Activated CD4-positive, CD25-positive, alpha-beta regulatory T cell treated with anti-CD3 and anti-CD28 coated beads, Interleukin-2, amount 50 U/mL, for 72 hours (primary cell): ENCODE data around the gene FGF1.

Experiments used
- DNase-seq: peaks from one replicate; pipeline ENCODE4 v3.0.0; 2021

The FGF1 gene

DNA sequence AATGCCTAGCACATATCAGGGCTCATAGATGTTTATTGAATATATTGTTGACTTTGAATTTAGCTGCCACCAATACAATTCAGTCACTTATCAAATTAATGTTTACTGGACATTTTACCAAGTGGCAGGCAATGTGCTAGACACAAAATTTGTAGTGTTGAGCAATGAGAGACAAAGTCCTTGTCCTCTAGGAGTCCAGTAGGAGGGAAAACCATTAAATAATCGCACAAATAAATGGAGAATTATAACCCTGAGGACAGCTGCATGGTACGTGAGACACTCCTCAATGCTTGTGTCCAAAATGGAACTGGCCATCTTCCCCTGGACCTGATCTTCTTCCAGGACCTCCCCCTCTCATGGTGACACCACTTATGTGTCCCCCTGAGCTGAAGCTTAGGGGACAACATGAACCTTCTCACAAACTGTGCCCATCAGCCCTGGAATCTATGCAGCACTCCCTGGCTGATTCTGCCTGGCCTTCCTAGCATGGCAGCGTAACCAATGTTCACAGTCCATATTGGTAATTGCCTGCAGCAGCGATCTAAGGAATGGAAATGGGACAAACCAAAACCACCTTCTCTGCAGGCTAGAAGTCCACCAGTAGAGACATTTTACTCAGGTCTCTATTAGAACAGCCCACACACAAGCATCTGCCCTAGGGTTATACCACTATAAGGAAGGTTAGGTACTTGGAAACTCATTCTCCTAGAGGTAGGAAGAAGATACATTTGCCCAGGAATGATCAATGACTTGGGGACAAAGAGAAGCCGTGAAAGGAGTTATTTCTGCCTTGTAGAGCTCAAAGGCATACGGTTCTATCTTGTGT, 75.5 kb downstream of the FGF1 start:
- no peak for DNase-seq

DNA sequence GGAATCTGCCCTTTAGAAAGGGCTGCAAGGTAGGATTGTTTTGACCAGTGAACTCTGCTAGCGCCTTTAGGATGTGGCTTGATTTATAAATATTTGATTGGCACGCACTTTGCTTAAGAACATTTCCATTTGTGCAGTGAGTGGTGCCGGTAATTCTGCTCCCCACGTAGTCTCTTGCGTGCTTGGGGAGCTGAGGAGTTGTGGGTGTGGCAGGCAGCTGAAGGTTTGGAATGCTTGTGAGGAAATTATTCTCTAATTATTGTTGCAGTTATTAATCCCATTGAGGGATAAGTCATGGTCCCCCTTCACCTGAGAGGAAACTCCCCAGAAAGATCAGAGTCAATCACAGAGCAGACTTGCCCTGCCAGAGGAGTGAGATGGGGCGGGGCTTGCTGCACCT, 76.7 kb downstream of the FGF1 start:
- no peak for DNase-seq

DNA sequence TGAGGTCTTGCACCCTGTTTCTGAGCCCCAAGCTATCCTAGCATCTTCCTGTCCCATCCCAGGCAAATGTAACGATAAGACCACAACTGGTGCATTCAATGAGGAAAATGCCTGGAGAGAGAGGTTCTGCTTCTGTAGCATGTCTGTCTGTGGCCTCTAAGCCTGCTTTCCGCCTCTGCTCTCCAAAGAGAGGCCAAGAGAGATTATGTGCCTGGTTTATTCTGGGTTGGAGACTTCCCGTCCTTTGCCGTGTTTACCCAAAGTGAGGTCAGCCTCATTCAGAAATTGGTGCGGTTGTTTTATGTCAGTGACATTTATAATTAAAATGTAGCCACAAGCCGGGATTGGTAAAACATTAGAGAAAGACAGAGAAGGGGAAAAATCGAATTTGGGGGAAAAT, 77.8 kb downstream of the FGF1 start:
- no peak for DNase-seq

DNA sequence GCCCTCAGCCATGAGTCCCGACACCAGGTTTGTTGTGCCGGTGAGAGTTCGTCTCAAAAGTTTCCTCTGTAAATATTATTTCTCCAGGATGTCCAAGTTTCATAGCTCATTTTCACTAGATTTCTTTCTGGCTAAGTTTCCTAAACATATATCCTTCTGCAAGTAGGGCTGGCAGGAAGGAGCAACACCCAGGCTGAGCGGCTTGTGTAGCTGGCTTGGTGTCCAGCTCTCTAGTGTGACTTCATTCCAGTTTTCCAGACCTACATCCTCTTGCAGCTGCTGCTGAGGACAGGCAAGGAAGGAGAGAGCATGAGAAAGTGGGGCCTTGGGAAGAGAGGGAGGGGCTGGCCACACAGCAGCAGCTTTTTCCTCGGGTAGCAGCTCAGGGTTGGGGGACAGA, 80.3 kb downstream of the FGF1 start:
- DNase-seq: no peak

DNA sequence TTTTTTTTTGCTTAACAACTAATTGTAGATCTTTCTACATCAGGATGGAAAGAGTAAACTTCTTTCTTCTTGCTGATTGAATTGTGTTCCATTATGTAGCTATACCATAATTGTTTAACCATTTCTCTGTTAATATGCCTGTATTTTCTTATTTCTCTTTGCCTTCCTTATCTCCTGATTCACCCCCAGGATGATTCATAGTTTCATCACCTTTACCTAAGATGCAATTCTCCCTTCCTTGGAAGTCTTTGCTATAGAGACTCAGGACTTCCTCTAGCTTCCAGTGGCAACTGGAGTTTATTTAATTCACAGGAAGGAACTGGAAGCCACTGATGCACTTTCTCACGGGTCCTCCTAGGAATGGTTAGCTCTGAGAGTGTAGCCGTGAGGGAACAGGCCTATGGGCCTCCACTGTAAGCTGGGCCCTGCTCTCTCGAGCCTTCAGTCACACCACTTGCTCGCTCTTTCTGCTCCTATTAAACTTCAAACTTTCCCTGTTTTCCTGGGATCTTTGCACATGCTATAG, 83.1 kb downstream of the FGF1 start:
- DNase-seq: no peak

DNA sequence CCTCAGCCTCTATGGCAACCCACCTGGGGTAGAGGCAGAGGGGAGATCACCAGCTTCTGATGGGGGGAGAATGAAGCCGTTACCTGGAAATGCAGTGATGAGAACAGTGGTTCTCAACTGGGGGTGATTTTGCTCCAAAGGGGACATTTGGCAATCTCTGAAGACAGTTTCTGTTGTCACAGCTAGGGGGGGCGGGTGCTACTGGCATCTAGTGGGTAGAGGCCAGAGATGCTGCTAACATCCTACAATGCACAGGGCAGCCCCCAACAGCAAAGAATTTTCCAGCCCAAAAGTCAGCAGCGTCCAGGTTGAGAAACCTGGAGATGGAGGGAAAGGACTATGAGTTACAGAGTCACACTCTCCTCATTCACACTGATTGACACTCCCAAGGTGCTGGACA, 84.5 kb downstream of the FGF1 start:
- no peak for DNase-seq

DNA sequence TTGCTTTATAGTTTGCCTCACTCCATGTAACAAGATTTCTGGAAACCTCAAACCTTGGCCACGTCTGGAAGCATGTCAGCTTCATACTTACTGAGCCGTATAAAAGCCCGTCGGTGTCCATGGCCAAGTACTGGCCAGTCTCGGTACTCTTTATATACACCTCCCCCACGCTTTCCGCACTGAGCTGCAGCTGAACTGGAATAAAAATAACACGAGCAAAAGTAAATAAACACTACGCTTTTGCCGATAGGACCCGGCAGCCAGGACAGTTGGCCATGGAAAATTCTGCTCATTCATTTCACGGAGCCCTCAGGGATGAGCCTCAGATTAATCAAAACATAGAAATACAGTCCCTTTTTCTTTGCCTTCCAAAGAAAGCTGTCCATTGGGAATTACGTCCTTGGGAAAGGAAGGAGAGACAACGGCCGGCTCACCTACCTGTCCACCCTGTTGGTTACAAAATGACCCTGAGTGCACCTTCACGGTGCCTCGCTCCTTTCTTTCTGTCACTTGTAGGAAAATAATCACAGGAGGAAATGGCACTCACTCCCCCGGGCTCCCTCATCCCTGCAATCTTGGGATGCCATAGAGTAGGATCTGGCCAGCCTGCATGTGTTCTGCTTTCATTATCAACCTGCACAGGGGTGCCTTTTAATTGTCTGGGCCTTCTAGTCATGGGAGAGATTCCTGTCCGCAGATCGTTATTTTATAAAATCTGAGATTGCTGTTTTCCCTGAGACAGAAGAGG, 85.1 kb downstream of the FGF1 start:
- no peak for DNase-seq

DNA sequence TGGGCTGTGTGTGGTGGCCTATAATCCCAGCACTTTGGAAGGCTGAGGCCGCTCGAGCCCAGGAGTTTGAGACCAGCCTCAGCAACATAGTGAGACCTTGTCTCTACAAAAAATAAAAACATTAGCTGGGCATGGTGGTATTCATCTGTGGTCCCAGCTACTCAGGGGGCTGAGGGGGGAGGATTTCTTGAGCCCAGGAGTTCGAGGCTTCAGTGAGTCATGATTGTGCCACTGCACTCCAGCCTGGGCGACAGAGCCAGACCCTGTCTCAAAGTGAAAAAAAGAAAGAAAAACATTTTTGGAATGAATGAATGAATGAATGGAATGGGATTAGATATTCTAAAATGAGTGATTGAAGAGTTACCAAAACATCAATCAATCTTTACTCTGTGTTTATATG, 85.8 kb downstream of the FGF1 start:
- no peak for DNase-seq

DNA sequence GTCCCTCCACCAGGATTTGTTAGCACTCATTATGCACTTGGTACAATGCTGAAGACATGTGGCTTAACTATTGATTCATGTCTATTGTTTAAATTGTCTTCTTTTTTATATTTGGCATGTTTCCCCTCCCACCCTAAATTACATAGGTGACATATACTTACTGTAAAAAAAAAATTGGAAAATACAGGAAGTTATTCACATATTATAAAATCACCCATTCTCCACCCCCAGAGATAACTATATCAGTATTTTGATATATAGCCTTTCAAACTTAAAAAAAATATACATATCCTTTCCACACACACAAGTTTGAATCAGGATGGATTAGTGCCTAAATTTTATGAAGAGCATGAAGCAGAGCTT, 87.6 kb downstream of the FGF1 start:
- no peak for DNase-seq

DNA sequence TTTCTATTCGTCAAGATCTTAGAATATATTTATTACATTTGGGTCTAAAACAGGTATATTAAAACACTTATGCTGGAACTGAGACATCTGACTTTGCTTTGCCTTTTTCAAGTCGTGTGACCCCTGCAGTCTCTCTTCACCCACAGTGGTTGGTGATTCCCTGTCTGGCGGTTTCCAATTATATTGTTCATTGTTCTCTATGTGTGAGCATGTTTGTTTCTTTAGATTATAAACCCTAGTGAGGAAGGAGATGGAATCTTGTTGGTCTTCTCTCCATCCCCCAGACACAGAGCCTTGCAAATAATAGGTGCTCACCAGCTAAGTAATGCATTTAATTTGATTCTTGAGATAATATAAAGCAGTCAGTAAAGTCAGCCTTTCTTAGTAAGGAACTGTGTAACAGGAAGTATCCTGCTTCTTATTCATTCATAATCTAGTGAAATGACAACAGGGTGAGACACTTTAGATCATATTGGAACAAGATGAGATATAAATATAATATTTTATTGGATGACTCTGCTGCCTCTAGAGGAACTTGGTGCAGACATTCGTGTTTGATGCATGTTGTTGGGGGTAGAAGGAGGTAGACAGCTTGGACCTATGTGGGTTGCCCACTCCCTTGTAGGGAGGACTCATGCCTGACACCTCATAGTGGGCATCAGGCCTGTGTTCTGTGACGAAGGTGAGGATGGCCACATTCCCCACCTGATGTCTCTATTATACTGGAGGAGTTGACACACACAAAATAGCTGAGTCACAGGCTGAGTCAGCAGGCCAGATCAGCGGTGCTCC, 88.1 kb downstream of the FGF1 start:
- no peak for DNase-seq

DNA sequence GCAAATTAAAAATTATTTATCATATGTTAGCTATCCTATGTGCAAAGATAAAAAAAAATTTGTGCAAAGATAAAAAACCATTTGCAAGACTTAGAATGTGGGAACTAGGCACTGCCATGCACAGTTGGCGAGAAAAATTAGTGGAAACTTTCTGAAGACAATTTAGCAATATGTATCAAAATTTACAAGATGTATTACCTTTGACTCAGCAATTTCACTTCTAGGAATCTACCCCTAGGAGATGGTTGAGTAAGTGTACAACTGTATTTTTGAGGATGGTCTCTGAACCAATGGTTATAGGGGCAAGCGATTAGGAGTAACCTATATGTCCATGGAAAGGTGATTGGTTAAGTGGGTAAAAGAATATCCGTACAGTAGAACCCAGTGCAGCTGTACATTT, 88.9 kb downstream of the FGF1 start:
- no peak for DNase-seq

DNA sequence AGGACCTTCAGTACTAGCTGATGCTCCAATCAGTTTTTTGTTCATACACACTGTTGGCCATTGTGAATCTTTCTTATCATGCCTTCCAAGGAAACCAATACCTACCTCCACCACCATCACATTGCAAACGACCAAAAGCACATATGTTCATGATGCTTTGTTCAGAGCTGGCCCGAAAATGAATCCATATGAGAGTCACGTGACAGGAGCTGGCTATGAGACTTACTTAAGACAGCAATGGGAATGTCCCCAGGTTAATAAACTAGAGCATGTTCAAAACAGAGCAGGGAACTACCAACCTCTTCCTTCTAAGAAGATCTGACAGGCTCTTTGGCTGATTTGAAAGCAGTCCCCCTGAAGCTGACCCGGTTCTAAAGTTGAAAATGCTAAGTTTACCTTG, 93.5 kb downstream of the FGF1 start:
- no peak for DNase-seq

DNA sequence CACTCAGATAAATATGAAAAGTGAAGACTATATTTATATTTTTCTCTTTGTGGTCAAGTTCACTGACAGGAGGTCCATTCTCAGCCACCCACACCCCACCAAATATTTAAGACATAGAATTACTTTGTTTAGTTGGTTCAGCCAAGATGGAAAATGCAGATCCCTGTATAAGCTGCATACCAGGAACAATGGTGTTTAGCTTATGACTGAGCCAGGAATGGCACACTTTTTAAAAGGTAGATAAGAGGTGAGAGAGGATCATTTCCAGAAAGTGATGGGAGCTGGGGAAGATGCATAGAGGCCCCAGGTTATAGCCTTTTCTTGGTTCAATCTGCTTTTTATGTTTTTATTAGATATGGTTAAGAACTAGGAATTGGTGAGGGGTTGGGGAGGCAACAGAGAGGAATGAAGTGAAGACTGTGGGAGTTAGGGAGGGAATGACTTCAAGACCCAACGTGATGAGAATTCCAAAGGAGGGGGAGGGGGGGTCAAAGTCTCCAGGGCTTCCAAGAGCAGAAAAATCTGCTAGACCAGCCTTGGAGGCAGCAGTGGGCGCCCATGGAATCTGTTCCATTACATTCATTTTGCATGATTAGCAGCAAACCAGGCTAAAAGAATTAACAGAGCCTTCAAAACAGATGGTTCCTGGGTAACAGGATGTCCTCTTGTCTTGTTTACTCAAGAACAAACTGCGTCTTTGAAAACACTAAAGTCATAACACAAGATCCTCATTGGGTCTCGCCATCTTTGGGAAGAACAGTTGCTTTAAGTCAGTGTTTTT, 95.2 kb downstream of the FGF1 start:
- no peak for DNase-seq

DNA sequence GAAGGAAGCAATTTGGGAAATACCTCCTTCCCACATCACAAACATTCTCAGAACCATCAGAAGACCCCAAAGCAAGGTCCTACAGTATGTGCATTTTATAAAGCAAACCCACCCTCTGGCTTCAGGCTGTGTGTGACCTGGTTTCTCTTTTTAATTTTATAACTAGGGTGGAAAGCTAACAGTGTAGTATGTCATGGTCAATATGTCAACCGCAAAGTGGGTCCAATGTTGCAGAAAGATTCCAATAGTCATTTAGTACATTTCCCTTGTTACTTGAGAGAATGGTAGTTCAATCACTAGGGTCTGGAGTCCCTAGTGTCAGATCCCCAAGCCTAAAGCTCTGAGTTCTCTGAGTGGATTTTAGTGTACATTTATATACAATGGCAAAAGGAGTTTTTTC, 96.2 kb downstream of the FGF1 start:
- no peak for DNase-seq

DNA sequence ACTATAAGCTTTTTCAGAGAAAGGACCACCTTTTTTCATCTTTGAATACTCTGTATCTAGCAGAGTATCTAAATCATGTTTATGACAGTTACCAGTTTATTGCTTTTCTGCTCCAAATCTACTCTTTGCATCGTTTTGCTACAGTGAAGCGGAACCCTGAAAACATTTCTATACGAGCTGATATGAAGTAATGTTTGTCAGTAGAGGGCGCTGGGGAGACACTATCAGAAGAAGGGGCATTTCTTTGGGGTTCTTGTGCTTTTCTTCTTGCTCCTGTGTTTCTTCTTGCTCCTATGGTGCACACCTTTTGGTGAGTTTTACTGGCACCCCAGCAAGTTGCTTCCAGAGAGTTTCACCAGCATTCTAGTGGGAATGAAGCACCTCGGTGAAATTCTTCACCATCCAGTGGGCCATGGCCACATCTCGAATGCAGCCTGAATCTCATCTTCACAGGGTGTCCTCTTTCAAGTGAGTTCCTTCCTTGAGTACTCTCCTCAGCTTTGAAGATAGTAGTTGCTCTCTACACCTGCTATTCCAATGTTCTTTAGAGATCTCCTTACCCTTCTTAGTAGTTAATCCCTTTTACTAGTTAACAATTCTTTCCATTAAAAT, 98.4 kb downstream of the FGF1 start:
- no peak for DNase-seq

DNA sequence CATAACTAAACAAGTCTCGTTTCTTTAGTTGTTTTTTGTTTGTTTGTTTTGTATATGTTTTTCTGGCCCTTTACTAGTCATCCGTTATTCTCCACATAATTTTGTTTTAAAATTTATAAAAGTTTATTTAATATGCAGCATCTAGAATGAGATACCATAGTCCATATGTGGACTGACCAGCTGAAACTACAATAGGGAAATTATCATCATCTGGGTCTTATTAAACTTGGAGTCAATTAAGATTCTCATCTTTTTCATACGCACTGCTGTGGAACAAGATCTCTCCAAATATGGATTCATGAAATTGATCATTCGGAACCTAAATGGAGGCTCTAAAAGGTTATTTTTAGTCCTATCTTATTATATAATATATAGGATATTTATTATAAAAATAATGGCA, 99.3 kb downstream of the FGF1 start:
- no peak for DNase-seq

DNA sequence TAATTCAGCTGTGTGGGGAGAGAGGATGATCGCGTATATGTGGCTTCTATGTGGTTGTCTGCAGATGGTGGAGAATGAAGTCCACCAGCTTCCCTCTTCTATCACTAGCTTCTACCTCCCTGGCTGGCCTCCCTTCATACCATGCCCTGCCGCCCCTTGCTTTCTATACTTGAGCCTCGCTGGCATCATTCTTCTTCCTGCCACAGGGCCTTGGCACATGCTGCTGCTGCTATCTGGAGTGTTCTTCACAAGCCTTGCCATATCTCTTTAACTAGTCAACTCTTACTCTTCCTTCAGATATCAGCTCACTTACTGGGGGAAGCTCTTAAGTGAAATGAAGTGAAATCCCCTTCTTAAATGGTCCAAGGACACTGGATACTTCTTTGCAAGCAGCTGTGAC, 100.4 kb downstream of the FGF1 start:
- no peak for DNase-seq

DNA sequence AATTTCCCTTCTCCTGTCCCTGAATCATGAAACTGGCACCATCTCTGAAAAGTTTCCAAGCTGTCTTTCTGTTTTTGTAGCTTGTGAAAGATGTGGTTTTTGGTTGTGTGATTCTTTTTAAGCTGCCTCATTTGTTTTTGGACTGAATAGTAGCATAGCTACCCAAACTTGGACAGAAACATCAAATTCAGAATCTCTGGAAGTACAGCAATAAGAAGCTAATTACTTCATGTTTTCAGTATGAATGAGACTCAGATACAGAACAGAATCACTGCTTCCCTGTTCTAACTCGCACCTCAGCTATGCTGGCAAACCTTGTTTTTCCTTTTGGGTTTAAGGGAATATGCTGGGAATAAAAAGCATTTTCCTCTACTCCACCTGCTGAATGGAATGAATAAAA, 101.0 kb downstream of the FGF1 start:
- no peak for DNase-seq

DNA sequence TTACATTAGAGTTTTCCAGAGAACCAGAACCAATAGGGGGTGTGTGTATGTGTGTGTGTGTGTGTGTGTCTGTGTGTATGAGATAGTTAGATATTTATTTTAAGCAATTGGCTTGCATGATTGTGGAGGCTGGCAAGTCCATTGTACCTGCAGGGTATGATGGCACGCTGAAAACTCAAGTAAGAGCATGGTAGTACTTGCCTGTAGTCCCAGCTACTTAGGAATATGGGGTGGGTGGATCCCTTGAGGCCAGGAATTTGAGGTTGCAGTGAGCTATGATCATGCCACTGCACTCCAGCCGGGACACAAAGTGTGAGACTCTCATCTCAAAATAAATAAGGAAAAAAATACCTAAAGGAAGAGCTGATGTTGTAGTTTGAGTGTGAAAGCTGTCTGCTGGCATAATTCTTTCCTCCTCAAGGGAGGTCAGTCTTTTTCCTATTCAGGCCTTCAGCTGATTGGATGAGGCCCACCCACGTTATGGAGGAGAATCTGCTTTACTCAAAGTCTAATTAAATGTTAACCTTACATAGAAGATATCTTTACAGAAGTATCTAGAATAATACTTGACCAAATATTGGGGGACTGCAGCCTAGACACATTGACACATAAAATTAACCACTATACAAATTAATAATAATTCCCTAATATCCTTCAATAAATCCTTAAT, 107.6 kb downstream of the FGF1 start:
- no peak for DNase-seq

DNA sequence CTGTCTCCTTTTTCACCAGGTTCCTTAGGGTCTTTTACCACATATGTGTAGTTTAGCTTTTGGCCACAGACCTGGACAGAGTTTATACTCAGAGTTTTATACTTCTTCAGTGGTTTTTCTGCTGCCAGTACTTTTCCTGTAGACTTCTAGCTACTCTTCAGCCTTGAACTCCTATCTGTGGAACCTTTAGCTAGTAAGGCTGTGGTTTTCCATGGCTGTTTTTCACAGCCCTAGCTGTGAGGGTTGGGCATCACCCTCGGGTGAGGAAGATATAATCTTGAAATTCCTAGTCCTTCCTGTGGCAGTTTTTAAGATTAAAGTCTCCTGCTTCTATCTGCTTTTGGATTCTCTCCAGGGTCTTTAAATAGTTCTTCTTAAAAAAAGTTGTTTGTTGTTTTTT, 109.1 kb downstream of the FGF1 start:
- DNase-seq: no peak

DNA sequence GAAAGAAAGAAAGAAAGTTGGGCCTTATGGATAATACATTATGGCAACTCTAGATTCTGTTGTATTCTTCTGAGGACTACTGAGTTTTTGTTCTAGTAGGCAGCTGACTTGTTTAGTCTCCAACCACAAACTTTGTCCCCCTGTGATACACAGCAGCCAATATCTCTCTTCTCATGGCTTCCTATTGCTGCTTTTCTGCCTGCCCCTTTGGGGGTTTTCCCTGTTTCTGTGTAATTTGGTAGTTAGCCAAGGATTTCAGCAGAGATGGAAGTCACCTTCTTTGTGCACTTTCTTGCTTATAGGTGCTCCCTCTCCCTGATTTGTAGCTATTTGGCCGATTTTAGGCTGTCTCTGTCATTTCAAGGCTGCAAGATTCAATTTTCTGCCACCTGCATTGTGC, 109.6 kb downstream of the FGF1 start:
- no peak for DNase-seq

DNA sequence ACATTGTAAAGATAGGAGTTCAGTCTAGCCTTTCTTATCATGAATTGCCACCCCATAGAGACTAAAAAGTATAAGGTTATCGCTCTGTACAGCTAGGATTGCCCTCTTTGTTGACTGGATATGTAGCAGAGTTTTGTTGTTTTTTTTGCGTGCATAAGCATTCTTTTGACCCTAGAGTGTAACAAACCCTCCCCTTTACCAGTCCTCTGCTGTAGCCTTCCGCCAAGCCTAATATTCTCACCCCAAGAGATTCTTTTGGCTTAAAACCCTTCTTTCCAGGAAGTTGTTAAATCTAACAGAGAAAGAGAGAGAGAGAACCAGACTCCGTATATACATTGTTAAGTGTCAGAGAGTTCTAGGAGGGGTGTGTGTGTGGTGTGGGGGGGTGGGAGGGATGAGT, 113.9 kb downstream of the FGF1 start:
- no peak for DNase-seq
